Stimulated activated CD8-positive, alpha-beta memory T cell treated with anti-CD3 and anti-CD28 coated beads, Interleukin-12 subunit alpha, Interleukin-12 subunit beta, amount 100 ng/mL, for 1 hour (primary cell): ENCODE measurements around the gene SMOC2.

ENCODE experiments used
- DNase-seq: peaks from one replicate; pipeline ENCODE4 v3.0.0-alpha.2; 2020; ENCODE audit warnings: low read depth

Gene SMOC2

GRCh38 chr6:168415993-168416530 lies 24.9 kb upstream of the SMOC2 start:
- no peak for DNase-seq

- DNase-seq: no peak
Observed at GRCh38 chr6:168416531-168416930, 24.5 kb upstream of the SMOC2 start.

DNA sequence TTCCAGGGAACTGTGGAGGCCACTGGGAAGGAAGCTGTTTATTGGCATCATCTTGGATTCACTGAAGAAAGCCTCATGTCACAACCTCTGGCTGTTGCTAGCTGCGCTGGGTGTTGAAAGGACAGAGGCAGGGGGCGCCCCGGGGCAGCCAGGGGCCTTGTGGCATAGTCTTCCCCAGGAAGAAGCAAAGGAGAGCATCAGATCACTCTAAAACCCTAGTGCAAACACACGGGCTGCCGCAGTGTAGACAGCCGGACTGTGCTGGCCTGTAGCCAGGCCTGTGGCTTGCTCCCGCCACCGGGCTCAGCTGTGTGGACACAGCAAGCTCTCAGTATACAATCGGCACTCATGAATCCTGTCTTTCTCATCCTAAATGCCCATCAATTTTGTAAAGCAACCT lies 23.8 kb upstream of the SMOC2 start:
- no peak for DNase-seq

DNA sequence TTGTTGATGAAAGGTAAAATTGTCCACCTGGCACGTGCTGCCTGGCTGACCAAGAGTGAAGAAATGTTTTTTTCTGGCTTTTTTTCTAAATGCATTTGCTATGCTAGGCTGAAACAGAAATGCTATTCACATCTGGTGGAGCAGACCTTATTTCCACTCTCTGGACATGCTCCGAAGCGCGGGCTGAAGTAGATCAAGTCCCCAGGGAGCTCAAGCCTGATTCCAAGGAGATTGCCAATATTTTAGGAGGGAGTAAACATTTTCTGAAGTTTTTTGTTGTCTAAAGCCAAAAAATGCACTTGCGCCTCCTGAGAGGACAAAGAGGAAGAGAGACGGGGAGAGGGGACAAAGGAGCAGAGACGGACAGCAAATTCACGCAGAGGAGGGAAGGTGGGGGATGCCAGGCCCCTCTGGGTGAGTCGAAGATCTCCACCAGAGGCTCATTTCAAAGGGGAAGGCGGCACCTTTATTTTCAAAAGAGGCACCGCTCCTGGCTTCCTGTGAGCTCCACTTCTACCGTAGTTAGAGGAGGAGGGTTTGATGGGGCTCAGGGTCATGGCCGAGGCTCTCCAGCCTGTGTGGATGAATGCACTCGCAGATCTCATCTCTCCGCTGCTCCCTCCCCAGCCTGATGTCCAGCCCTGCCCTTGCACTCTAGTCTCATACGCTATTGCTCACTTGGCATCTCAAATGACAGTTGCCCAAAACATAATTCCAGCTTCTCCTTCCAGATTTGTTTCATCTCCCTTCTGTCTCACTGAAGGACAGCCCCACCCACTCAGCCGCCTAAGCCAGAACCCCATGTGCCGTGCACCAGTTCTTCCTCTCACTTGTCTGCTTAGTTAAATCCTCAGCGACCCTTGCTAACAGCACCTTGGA lies 23.1 kb upstream of the SMOC2 start:
- DNase-seq: no peak

DNA sequence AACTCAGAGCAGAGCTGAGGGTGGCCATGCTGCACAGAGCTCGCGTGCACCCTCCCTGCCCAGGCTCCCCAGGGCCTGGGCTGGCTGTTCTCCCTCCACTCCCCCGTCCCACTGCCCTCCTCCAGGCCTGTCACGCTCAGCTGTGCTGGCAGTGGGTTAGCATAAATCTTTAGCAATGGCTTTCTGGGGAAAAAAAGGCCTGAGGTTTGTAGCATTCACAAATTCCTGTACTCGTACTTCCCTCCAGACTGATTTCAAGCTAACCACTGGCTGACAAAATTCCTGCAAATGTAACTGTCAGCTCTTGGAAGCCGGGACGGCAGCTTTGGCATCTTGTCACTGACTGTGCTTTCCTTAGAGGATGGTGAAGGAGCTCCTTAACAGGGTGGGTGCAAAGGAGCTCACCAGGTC lies 22.3 kb upstream of the SMOC2 start:
- DNase-seq: no peak

- DNase-seq: no peak
Observed at GRCh38 chr6:168419569-168419968, 21.4 kb upstream of the SMOC2 start.

GRCh38 chr6:168420084-168420483 lies 20.9 kb upstream of the SMOC2 start:
- DNase-seq: no peak

DNA sequence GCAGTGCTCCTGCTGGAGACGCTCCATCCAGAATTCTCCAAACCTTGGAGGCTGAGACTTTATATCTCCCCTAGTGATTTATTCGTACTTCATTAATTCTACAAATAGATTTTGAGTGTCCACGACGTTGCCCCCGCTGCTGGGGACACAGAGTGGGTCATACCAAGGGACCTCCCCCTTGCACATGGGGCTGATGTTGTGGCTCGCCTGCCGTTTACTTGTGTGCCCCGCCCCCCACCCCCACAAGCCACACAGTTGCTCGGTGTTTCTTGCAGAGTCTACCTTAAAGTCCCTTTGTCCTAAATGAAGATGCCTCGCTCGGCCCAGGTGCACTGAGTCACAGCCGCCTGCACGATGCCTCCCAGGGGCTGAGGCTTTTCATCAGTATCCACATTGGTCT lies 20.3 kb upstream of the SMOC2 start:
- DNase-seq: no peak

DNA sequence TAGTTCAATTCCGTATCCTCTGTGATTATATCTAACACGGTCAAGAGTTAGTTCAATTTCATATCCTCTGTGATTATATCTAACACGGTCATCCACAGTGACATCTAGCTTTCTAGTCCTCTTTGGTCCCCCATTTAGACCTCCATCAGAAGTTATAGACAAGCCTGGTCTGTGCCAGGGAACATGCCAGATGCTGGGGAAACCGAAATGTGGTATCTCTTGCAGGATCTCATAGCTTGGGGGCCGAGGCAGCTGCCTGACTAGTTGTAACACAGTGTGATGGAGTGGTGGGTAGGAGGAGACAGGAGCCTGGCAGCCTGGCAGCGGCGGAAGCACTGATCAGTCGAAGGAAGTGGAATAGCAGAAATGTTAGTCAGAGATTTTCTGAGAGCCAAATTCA lies 13.8 kb upstream of the SMOC2 start:
- DNase-seq: no peak

- no peak for DNase-seq
Observed at GRCh38 chr6:168428052-168428826, 12.7 kb upstream of the SMOC2 start.

DNA sequence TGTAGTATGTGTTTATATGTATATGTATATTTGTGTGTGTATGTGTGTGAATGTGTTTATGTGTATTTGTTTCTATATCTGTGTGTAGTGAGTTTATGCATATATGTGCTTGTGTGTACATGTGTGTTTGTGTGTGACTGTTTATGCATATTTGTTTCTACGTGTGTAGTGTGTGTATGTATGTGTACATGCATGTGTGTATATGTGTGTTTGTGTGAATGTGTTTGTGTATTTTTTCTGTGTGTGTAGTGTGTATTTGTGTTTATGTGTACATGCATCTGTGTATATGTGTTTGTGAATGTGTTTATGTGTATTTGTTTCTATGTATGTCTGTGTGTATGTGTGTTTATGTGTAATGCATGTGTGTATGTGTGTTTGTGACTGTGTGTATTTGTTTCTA lies 12.1 kb upstream of the SMOC2 start:
- DNase-seq: no peak

- DNase-seq: no peak
Observed at GRCh38 chr6:168432196-168432595, 8.8 kb upstream of the SMOC2 start.

- DNase-seq: no peak
Observed at GRCh38 chr6:168433898-168434297, 7.1 kb upstream of the SMOC2 start.

GRCh38 chr6:168434505-168434904 lies 6.5 kb upstream of the SMOC2 start:
- DNase-seq: no peak

DNA sequence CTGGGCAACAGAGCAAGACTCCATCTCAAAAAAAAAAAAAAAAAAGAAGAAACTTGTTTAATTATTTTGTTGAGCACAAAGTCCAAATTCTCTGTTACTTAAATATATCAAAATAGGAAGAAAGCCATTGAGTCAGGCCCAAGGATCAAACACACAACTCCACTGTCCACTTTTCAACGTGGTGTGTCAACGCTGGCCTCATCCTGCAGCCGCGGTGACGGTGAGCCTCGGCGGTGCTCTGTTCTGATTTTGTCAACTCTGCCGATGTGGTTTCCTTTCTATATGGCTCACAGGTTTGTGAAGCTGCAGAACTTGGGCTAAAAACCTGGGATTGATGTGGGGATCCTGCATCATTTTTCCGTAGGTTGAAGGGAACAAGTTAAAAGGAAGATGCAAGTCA lies 3.2 kb upstream of the SMOC2 start:
- no peak for DNase-seq

DNA sequence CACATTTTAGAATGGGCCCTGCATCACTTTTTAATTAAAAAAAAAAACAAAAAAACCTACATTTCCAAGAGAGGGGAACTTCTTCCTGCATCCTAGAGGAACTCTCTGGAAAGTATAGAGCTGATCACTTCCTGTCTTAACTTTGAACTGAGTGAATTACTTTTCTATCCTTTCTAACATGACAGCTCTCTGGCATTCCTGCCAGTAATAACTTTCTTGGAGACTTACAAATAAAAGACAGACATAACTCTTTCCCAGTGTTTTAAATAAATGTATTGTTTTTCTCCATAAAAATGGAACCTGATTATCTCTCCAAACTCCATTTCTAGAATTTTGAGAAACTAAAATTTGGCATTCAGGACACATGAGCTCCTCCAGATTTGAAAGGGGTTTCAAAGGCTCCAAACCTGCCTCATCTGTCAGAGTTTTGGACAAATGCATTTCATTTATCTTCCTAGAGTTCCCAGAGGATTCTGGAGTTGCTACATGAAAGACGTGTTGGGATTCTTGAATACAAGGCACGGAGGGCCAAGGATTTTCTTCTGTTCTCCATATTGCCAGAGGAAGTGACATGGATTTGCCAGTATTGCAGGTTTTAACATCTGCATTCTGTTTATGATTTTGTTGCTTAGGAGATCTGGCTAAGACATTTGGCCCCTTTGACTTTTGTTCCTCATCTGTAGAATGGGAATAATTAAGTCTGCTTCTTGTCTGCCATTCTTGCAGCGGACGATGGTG lies 2.0 kb upstream of the SMOC2 start:
- DNase-seq: no peak

- DNase-seq: no peak
Observed at GRCh38 chr6:168439794-168440450, 1.1 kb upstream of the SMOC2 start.

DNA sequence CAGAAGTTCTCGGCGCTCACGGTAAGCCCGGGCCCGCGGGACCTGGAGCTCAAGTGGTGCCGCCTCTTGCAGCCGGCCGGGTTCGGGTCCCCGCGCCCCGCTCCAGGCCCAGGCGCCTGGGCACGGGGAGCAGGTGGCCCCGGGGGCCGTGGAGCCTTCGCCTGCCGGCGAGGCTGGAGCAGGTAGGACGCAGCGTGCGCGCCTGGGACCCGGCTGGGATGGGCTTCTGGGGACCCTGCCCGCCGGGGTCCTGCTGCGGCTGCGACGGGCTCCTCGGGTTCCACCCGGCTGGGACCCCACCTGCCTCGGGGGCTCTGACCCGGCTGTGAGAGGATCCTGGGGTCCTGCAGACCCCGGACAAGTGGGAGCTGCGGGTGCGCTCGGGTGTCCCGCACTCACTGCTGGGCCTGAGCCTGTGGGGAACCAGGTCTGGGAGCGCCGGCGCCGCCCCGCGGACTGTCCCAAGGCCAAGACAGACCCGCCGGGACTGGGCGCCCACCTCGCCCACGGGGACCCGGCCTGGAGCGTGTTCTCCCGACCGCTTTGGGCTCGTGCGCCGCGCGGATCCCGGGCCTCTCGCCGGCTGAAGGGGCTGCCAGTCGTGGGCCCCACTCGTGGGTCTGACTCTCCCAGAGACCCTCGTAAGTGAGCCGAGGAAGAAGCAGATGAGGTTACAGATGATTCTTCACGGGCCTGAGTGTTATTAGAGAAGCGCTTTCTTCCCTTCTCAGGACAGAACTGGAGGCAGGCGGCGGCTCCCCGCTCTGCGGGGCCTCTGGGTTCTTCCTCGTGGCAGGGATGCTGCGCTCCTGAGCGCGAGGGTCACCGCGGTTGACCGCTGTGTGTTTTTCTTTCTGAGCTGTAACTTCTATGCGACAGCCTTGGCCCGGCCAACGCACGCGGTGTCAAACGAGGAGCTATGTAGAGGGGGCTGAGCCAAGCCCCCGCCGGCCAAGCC lies 729 bp downstream of the SMOC2 start:
- DNase-seq: no peak

DNA sequence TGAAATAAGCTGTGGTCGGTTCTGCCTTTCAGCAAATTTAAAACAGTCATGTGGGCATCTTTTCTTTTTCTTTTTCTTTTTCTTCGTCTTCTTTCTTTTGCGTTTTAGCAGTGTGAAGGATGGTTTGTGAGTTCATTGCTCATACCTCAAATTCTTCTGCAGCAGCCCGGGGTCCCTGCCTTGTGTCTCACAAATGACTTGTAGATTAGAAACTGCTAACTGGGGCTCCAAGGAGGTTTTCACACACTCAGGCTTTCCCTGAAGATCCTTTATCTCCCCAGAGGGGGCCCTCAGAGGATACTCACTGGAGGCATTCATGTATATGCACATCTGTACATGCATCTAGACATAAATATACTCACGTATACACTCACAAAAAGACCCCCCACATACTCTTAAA lies 1.7 kb downstream of the SMOC2 start:
- DNase-seq: no peak

DNA sequence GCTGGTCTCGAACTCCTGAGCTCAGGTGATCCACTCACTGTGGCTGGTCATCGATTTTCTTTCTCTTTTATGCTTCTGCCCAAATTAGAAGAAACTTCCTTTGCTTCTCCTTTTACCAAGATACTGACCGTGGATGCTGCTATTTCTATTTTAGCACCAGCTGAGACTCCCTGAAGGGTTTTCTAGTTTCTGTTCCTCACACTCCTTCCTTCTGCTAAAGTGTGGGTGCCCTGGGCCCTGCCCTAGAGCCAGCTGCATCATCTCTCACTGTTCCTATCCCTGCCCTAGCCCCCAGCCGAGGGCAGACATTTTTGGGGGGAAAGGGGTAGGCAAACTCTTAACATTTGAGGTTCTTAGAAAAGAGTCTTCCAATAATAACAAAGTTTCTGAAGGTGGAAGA lies 6.3 kb downstream of the SMOC2 start:
- no peak for DNase-seq

DNA sequence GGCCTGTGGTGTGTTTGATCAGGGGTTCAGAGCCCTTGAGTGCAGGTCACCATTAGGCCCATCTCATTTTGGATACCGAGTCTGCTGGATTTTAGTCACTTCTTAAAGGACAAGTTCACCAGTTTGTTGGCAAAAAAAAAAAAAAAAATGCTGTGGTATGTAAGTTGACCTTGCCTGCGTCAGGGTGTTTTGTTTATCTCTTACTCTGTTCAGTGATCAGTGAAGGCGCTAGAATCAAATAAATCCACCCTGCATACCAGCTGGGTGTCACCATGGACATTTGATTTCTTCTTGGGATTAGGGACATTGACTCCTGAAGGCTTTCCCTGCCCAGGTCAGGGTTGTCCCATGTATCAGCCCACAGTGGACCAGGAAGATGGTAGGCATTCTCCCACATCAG lies 6.7 kb downstream of the SMOC2 start:
- DNase-seq: no peak
